Measurements from ENCODE around the gene RSAD1.

The RSAD1 gene

GRCh38 chr17:50498021-50498874, 19.6 kb downstream of the RSAD1 start:
- DNase-seq: no peak

GRCh38 chr17:50499270-50499669, 20.6 kb downstream of the RSAD1 start:
- DNase-seq: no peak

- DNase-seq: no peak
These were observed 21.1 kb downstream of the RSAD1 start for GRCh38 chr17:50499721-50500120.

- DNase-seq: peak; percentile 4
These were observed 22.4 kb downstream of the RSAD1 start for GRCh38 chr17:50501054-50501453.

GRCh38 chr17:50502301-50502990, 23.8 kb downstream of the RSAD1 start:
- no peak for DNase-seq

- no peak for DNase-seq
These were observed 27.0 kb downstream of the RSAD1 start for GRCh38 chr17:50505591-50506130.

GRCh38 chr17:50506298-50506697, 27.6 kb downstream of the RSAD1 start:
- no peak for DNase-seq

- DNase-seq: no peak
These were observed 29.4 kb downstream of the RSAD1 start, which contains the start of gene MYCBPAP for GRCh38 chr17:50507871-50508572. Gene MYCBPAP (plus strand): TSS chr17:50508439. CDS start chr17:50508675, 236 bp downstream.

- no peak for DNase-seq
These were observed 30.2 kb downstream of the RSAD1 start for GRCh38 chr17:50508573-50509460.

GRCh38 chr17:50511058-50511457, 32.4 kb downstream of the RSAD1 start:
- no peak for DNase-seq

GRCh38 chr17:50513495-50513894, 34.8 kb downstream of the RSAD1 start:
- no peak for DNase-seq

GRCh38 chr17:50514388-50514787, 35.7 kb downstream of the RSAD1 start:
- no peak for DNase-seq

GRCh38 chr17:50514936-50515702, 36.5 kb downstream of the RSAD1 start:
- peak; percentile 9 for DNase-seq

- no peak for DNase-seq
These were observed 38.4 kb downstream of the RSAD1 start for GRCh38 chr17:50517011-50517410.

GRCh38 chr17:50517504-50518383, 39.1 kb downstream of the RSAD1 start:
- no peak for DNase-seq

GRCh38 chr17:50518384-50519023, 39.8 kb downstream of the RSAD1 start:
- peak; percentile 46 for DNase-seq

GRCh38 chr17:50519141-50519834, 40.6 kb downstream of the RSAD1 start:
- DNase-seq: peak; percentile 23

- no peak for DNase-seq
These were observed 41.8 kb downstream of the RSAD1 start for GRCh38 chr17:50520483-50520882.

- no peak for DNase-seq
These were observed 42.9 kb downstream of the RSAD1 start for GRCh38 chr17:50521514-50521913.

All from NCI-H2171 treated with DMSO at 0.1 percent for 48 hours (cell line).